Neural crest cell (in vitro differentiated cells): ENCODE data around the gene EFCAB11. TPM values are rescaled to one million over a fixed set of nuclear protein-coding genes. Genes with fewer than 3 reads are reported as not detected.

ENCODE experiments used
- DNase-seq: peaks from one replicate; pipeline ENCODE4 v3.0.0; 2021; ENCODE audit warnings: low read depth, mixed read lengths, low spot score
- H3K27ac Mint-ChIP-seq: one replicate; pipeline ENCODE4 v1.8.0; 2021; ENCODE audit warnings: mild to moderate bottlenecking, mixed read lengths; ENCODE audit not compliant: unreplicated experiment
- H3K27me3 Mint-ChIP-seq: 2 replicates; pipeline ENCODE4 v1.8.0; 2021; ENCODE audit warnings: low read depth, mild to moderate bottlenecking, mixed read lengths
- H3K36me3 Mint-ChIP-seq: 2 replicates; pipeline ENCODE4 v1.8.0; 2021; ENCODE audit warnings: low read depth, mild to moderate bottlenecking, mixed read lengths
- H3K4me1 Mint-ChIP-seq: 2 replicates; pipeline ENCODE4 v1.8.0; 2021; ENCODE audit warnings: mixed read lengths
- H3K4me3 Mint-ChIP-seq: one replicate; pipeline ENCODE4 v1.8.0; 2021; ENCODE audit warnings: mild to moderate bottlenecking, mixed read lengths
- H3K9me3 Mint-ChIP-seq: 2 replicates; pipeline ENCODE4 v1.8.0; 2021; ENCODE audit warnings: mixed read lengths
- total RNA-seq: library from RNA; stranded (reverse); gene quantifications from 2 replicates; pipeline ENCODE4 v1.2.1, GENCODE V29; 2021
- TF ChIP-seq, protein P1 (sequence below): fragments of 200-600 bp; sonication (generic); conservative IDR thresholded peaks from 2 replicates; pipeline ENCODE4 v1.5.0; 2021; ENCODE audit warnings: antibody characterized with exemption, mild to moderate bottlenecking

The EFCAB11 gene
- total RNA-seq, 1 donor from 2014 or later = 15.4 TPM

DNA sequence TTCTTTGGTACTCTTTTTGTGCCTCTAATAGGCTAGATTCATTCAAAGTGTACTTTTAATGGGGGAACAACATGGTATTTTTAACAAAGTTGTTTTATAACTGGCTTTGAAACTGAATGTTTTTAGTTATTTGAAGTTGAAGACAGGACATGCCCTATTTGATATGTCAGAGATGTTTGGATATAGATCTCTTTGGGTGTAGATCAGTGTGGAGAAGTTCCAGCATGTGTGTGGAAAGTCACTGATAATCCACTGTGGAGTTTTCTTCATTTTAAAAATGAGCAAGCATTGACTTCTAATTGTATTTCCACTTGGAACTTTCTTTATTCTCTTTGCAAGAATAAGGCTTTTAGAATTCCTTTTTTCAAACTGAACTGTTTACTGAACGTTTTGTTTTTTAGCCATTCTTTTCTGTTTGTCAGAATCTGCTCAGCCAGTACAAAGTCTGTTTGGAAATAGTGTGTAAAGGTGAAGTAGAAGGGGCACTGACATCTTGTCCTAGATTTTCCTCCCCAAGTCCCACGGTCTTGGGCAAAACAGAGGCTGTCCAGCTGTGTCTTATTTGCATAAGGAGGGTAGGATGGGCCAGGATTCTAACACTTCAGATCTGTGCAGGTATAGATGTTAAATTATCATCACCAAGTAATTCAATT is 36.2 kb upstream of the EFCAB11 start:
- Mint-ChIP-seq H3K36me3 (peaks cover 10% of the 10 kb centered on the region), H3K4me3 (no peak overlapping the region), H3K4me1 (no peaks in the 10 kb centered on the region), H3K27me3 (no peaks in the 10 kb centered on the region), H3K27ac (no peak overlapping the region), H3K9me3 (no peaks in the 10 kb centered on the region)
- TF ChIP-seq, protein P1, sequence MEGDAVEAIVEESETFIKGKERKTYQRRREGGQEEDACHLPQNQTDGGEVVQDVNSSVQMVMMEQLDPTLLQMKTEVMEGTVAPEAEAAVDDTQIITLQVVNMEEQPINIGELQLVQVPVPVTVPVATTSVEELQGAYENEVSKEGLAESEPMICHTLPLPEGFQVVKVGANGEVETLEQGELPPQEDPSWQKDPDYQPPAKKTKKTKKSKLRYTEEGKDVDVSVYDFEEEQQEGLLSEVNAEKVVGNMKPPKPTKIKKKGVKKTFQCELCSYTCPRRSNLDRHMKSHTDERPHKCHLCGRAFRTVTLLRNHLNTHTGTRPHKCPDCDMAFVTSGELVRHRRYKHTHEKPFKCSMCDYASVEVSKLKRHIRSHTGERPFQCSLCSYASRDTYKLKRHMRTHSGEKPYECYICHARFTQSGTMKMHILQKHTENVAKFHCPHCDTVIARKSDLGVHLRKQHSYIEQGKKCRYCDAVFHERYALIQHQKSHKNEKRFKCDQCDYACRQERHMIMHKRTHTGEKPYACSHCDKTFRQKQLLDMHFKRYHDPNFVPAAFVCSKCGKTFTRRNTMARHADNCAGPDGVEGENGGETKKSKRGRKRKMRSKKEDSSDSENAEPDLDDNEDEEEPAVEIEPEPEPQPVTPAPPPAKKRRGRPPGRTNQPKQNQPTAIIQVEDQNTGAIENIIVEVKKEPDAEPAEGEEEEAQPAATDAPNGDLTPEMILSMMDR = no peak
- DNase-seq = no peak

DNA sequence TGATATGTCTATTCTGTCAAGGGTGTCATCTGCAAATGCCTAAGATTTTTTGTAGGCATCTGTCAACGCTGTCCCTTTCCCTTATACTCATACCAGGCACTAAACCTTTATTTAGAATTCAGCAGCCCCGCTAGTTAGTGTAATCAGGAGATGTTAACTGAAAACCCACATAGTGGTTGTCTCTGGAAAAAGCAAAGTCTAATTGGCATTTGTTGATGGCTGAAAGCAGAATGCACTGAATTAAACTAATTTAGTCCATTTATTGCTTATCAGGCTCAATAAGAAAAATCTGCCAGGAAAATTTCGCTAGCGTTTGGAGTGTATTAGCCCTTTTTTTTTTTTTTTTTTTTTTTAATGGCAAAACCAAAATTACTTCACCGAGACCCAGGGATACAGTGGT is 35.7 kb upstream of the EFCAB11 start:
- Mint-ChIP-seq H3K4me1 (no peaks in the 10 kb centered on the region), H3K4me3 (no peak overlapping the region), H3K9me3 (no peaks in the 10 kb centered on the region), H3K27me3 (no peaks in the 10 kb centered on the region), H3K27ac (no peak overlapping the region), H3K36me3 (peaks cover 10% of the 10 kb centered on the region)
- no peak for DNase-seq
- TF ChIP-seq, protein P1 = no peak

DNA sequence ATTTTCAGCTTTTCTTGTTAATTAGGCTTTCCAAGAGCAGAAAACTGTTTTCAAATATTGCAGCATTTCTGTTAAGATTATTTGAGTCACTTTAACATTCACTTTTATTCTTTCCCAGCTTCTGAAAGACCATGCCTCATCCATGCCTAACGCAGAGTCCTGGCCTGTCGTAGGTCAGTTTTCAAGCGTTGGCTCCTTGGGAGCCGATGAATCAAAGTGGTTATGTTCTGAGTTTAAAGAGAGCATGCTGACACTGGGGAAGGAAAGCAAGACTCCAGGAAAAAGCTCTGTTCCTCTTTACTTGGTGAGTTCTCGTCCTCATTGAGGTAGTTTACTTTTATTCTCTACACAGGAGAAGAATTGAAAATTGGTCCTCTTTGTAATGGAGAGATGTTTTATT is 34.3 kb upstream of the EFCAB11 start:
- Mint-ChIP-seq H3K27ac (no peak overlapping the region), H3K4me3 (no peak overlapping the region)

DNA sequence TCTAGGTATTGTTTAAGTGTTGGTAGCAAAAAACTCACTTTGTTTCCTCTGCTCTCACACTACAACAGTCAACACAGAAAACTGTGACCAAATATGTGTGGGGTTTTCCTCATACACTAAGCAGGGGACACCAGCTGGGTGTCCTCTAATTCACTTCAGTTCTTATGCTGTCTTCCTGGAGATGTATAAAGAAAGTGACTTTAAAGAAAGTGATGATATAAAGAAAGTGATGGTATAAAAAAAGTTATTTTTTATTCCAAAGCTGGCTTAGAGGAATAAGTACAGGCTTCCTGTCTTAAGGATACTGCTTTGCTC is 32.6 kb upstream of the EFCAB11 start:
- no peak for DNase-seq
- H3K4me1 Mint-ChIP-seq = no peaks in the 10 kb centered on the region
- H3K4me3 Mint-ChIP-seq = no peak overlapping the region
- peaks cover 2% of the 10 kb centered on the region for H3K36me3 Mint-ChIP-seq
- no peaks in the 10 kb centered on the region for H3K9me3 Mint-ChIP-seq
- no peaks in the 10 kb centered on the region for H3K27me3 Mint-ChIP-seq
- H3K27ac Mint-ChIP-seq = no peak overlapping the region
- TF ChIP-seq, protein P1 = no peak

More for the DNA sequence above, 34.3 kb upstream of the EFCAB11 start:
- Mint-ChIP-seq H3K9me3 (no peaks in the 10 kb centered on the region), H3K36me3 (peaks cover 2% of the 10 kb centered on the region), H3K27me3 (no peaks in the 10 kb centered on the region), H3K4me1 (no peaks in the 10 kb centered on the region)
- no peak for DNase-seq
- TF ChIP-seq, protein P1 = no peak

DNA sequence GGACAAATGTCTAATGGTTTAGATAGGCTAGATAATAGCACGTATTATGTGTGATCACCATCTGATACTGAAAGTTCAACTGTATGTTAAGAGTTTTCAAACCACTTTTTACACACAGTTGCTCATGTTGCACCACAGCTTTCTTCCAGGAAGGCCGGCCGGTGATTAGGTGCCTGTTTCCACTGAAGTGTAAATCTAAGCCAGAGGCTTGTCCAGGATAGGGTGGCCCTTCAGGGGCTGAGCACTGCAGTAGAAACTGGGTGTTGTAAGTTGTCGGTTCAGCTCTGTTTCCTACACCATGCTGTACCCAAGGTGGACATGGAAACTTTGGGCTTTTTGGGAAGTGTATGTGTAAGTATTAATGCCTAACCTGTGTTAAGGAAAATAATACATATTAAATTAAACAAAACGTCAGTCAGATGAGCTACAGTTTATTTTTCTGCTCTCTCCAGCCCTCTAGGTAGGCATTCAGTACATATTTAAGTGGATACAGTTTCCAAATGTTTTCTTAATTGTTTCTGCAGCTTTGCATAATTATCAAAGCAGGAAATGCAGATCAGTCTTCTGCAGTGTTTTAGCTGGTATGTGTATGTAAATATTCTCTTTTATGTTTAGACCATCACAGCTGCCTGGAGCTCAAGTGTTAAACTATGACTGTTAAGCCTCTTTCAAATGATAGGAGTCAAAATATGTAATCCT is 32.1 kb upstream of the EFCAB11 start:
- H3K9me3 Mint-ChIP-seq = no peaks in the 10 kb centered on the region
- TF ChIP-seq, protein P1 = no peak
- no peaks in the 10 kb centered on the region for H3K4me1 Mint-ChIP-seq
- H3K27ac Mint-ChIP-seq = no peak overlapping the region
- H3K27me3 Mint-ChIP-seq = no peaks in the 10 kb centered on the region
- peaks cover 2% of the 10 kb centered on the region for H3K36me3 Mint-ChIP-seq
- DNase-seq = no peak
- no peak overlapping the region for H3K4me3 Mint-ChIP-seq
